Smooth muscle cell (in vitro differentiated cells): Measurements from ENCODE around the gene TTLL11. TPM values are rescaled to one million over a fixed set of nuclear protein-coding genes. Genes with fewer than 3 reads are reported as not detected.

Experiments used
- DNase-seq: peaks from one replicate; lab custom pipeline; 2025; ENCODE audit not compliant: unreplicated experiment; lab: John Stamatoyannopoulos, UW
- H2AFZ ChIP-seq: fragments of 200-600 bp; sonication (generic); 2 replicates; pipeline ENCODE4 v1.6.0; 2016; ENCODE audit warnings: antibody characterized with exemption, low read depth, mild to moderate bottlenecking
- H3F3A ChIP-seq: fragments of 200-600 bp; sonication (generic); 2 replicates; pipeline ENCODE4 v1.6.0; 2017; ENCODE audit warnings: antibody characterized with exemption, low read depth
- H3K27ac ChIP-seq: fragments of 200-600 bp; sonication (generic); 2 replicates; pipeline ENCODE4 v1.5.1; 2016; ENCODE audit warnings: low read depth, mild to moderate bottlenecking
- H3K27me3 ChIP-seq: fragments of 200-600 bp; sonication (generic); 2 replicates; pipeline ENCODE4 v1.6.1; 2016; ENCODE audit warnings: low read depth, mild to moderate bottlenecking
- H3K36me3 ChIP-seq: fragments of 200-600 bp; sonication (generic); 2 replicates; pipeline ENCODE4 v1.5.1; 2016; ENCODE audit warnings: low read depth
- H3K4me1 ChIP-seq: fragments of 200-600 bp; sonication (generic); 2 replicates; pipeline ENCODE4 v1.5.1; 2016; ENCODE audit warnings: low read depth
- H3K4me2 ChIP-seq: fragments of 200-600 bp; sonication (generic); 2 replicates; pipeline ENCODE4 v1.6.0; 2016; ENCODE audit warnings: mild to moderate bottlenecking
- H3K4me3 ChIP-seq: fragments of 200-600 bp; sonication (generic); 2 replicates; pipeline ENCODE4 v1.5.1; 2016; ENCODE audit warnings: mild to moderate bottlenecking
- H3K79me2 ChIP-seq: fragments of 200-600 bp; sonication (generic); 2 replicates; pipeline ENCODE4 v1.6.0; 2016; ENCODE audit warnings: low read depth, mild to moderate bottlenecking
- H3K9ac ChIP-seq: fragments of 200-600 bp; sonication (generic); 2 replicates; pipeline ENCODE4 v1.6.0; 2016; ENCODE audit warnings: low read depth
- H3K9me3 ChIP-seq: fragments of 200-600 bp; sonication (generic); replicated peaks from 2 replicates; pipeline ENCODE4 v1.5.1; 2016; ENCODE audit warnings: low read depth
- H4K20me1 ChIP-seq: fragments of 200-600 bp; sonication (generic); 2 replicates; pipeline ENCODE4 v1.6.0; 2016; ENCODE audit warnings: low read depth
- WGBS: methylation state at CpG from one replicate; pipeline ENCODE4 v1.1.7; 2016; ENCODE audit warnings: low lambda C conversion rate; 5-methylcytosine and 5-hydroxymethylcytosine counted together
- polyA plus RNA-seq: library from polyadenylated mRNA; unstranded; fragments of >200 nt; fragmentation: Nextera tagmentation; extraction: Ambion mirVana; gene quantifications from 2 replicates; pipeline ENCODE4 v1.2.1, GENCODE V29; 2016
- total RNA-seq: library from RNA; depleted of rRNA; stranded (reverse); fragments of >200 nt; gene quantifications from 2 replicates; pipeline ENCODE4 v1.2.3, GENCODE V29; 2014
- TF ChIP-seq, protein P1 (sequence below): fragments of 200-600 bp; sonication (generic); IDR thresholded peaks from 2 replicates; pipeline ENCODE4 v1.5.1; 2017; ENCODE audit warnings: borderline replicate concordance, mild to moderate bottlenecking, antibody characterized with exemption; ENCODE audit not compliant: insufficient read depth, poor library complexity, severe bottlenecking

The TTLL11 gene
- total and polyA plus RNA-seq, 2 experiments from 2014 or later, result 2.6 to 3.7 TPM

DNA sequence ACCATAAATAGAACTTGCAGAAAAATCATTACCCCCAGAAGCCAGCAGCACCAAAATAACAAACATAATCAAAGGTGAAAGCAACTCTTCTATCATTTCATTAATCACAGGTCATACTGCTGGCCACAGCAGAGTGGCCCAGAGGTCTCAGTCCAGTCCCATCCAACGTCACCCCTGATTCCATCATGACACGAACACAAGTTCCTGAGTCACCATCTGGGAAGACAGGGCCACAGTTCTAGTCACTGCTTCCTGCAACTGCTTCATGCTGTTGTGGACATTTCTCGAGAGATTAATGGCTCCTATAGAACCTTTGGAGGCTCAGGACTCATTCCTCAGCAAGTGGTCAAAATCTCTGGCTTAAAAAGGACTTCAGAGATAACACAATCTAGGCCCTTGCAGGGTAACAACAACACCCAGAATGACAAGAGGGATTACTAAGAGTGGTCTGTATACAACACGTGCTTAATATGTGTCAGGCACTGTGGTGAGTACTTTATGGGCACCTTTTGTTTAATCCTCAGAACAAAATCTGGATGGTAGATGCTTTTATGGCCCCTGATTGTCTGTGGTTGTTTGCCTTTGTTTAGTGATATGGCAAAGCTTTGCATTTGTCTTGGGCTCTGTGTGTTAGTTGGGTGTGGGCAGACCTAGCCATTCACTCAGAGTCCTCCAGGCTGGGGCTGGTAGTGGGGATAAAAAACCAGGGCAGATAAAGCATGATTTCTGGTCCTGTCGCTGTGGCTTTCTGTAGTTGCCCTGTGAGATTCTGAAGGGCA, 257.3 kb downstream of the TTLL11 start:
- H3K27me3 ChIP-seq, result peaks cover 4% of the 10 kb centered on the region
- no peaks in the 10 kb centered on the region for H3K36me3 ChIP-seq
- TF ChIP-seq, protein P1, sequence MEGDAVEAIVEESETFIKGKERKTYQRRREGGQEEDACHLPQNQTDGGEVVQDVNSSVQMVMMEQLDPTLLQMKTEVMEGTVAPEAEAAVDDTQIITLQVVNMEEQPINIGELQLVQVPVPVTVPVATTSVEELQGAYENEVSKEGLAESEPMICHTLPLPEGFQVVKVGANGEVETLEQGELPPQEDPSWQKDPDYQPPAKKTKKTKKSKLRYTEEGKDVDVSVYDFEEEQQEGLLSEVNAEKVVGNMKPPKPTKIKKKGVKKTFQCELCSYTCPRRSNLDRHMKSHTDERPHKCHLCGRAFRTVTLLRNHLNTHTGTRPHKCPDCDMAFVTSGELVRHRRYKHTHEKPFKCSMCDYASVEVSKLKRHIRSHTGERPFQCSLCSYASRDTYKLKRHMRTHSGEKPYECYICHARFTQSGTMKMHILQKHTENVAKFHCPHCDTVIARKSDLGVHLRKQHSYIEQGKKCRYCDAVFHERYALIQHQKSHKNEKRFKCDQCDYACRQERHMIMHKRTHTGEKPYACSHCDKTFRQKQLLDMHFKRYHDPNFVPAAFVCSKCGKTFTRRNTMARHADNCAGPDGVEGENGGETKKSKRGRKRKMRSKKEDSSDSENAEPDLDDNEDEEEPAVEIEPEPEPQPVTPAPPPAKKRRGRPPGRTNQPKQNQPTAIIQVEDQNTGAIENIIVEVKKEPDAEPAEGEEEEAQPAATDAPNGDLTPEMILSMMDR, result no peak
- H3K79me2 ChIP-seq, result no peaks in the 10 kb centered on the region
- H3K9me3 ChIP-seq, result no peaks in the 10 kb centered on the region
- H3F3A ChIP-seq, result no peaks in the 10 kb centered on the region
- no peak for DNase-seq
- no peak overlapping the region for H3K4me3 ChIP-seq
- H3K27ac ChIP-seq, result no peak overlapping the region
- no peaks in the 10 kb centered on the region for H4K20me1 ChIP-seq
- no peak overlapping the region for H2AFZ ChIP-seq
- H3K4me1 ChIP-seq, result no peaks in the 10 kb centered on the region
- H3K4me2 ChIP-seq, result no peak overlapping the region
- 67% methylated on average over 5 of the region's 5 CpGs for WGBS
- H3K9ac ChIP-seq, result no peak overlapping the region

DNA sequence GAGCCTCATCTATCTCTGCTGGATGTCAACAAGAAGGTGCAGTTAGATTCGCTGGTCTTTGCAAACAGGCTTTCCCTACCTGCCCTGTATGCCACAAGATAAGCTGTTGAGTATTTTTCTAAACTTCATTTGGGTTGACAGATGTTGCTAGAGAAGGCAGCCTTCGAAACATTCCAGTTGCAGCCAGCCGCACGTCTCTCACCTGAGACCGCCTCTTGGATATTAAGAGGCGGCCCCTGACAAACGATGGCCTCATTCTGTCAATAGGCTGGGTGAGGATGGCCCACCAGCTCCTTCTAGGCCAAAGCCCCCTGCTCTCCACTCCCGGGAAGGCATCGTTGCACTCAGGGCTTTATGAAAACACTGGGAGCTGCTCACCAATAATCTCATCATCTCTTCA, 260.0 kb downstream of the TTLL11 start:
- Histone ChIP-seq H3K36me3 (no peaks in the 10 kb centered on the region), H3K27ac (no peak overlapping the region), H3K4me1 (no peaks in the 10 kb centered on the region), H3K9me3 (no peaks in the 10 kb centered on the region), H3K9ac (no peak overlapping the region), H3K4me3 (no peak overlapping the region), H4K20me1 (no peaks in the 10 kb centered on the region), H3F3A (no peaks in the 10 kb centered on the region), H3K79me2 (no peaks in the 10 kb centered on the region), H2AFZ (no peak overlapping the region), H3K27me3 (peaks cover 4% of the 10 kb centered on the region), H3K4me2 (no peak overlapping the region)
- TF ChIP-seq, protein P1, result no peak
- WGBS, result 98% methylated on average over 9 of the region's 9 CpGs
- no peak for DNase-seq

DNA sequence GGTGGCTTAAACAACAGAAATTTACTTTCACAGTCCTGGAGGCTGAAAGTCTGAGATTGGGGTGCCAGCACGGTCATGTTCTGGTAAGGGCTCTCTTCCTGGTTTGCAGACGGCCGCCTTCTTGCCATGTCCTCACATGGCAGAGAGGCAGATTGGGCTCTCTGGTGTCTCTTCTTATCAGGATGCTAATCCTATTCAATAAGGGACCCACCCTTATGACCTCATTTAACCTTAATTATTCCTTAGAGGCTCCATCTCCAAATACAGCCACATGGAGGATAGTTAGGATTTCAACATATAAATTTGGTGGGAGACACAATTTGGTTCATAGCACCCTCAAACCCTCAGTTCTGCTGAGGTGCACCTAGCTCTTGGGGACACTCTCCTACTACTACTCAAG, 261.2 kb downstream of the TTLL11 start:
- H3K9me3 ChIP-seq, result no peaks in the 10 kb centered on the region
- H3K27ac ChIP-seq, result no peak overlapping the region
- H3K79me2 ChIP-seq, result no peaks in the 10 kb centered on the region
- no peaks in the 10 kb centered on the region for H3F3A ChIP-seq
- no peaks in the 10 kb centered on the region for H3K4me1 ChIP-seq
- H3K27me3 ChIP-seq, result no peaks in the 10 kb centered on the region
- no peak overlapping the region for H3K9ac ChIP-seq
- DNase-seq, result no peak
- 99% methylated on average over 3 of the region's 3 CpGs for WGBS
- TF ChIP-seq, protein P1, result no peak
- H2AFZ ChIP-seq, result no peak overlapping the region
- H3K4me3 ChIP-seq, result no peak overlapping the region
- H3K36me3 ChIP-seq, result no peaks in the 10 kb centered on the region
- no peaks in the 10 kb centered on the region for H4K20me1 ChIP-seq
- H3K4me2 ChIP-seq, result no peak overlapping the region

DNA sequence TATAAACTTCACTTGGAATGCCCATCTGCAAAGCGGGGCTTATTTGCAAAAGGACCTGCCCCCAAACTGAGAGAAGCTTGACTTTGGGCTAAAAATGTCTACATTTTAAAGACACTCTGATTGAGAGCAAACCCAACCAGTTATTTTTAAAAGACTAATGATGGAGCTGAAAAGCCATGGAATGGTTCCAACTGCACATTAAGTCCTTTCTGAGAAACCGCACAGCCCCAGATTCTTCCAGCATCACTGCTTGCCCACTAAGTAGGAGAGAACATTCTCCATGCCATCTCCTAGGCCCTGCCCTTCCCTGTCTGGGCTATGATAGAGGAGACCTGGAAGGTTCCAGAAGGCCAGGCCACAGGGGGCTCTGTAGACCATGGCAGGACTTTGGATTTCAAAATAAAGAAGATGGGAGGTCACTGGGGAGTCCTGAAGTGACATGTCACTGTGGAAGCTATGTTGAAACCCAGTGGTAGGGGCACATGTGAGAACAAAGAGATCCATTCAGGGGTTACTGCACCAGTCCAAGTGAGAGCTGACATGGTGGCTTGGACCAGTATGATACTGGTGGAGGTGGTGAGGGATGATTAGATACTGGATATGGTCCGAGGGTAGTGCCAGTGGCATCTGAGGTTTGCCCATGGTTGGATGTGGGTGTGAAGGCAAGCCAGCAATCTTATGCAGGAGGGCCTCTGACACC, 262.5 kb downstream of the TTLL11 start:
- H3K36me3 ChIP-seq, result no peaks in the 10 kb centered on the region
- no peak overlapping the region for H2AFZ ChIP-seq
- DNase-seq, result no peak
- WGBS, result 88% methylated on average over 3 of the region's 3 CpGs
- H3K9ac ChIP-seq, result no peak overlapping the region
- H3K4me2 ChIP-seq, result no peak overlapping the region
- no peaks in the 10 kb centered on the region for H3K4me1 ChIP-seq
- no peaks in the 10 kb centered on the region for H3F3A ChIP-seq
- no peaks in the 10 kb centered on the region for H3K9me3 ChIP-seq
- H3K27me3 ChIP-seq, result no peaks in the 10 kb centered on the region
- no peaks in the 10 kb centered on the region for H3K79me2 ChIP-seq
- H3K4me3 ChIP-seq, result no peak overlapping the region
- TF ChIP-seq, protein P1, result no peak
- H3K27ac ChIP-seq, result no peak overlapping the region
- no peaks in the 10 kb centered on the region for H4K20me1 ChIP-seq
